GM12801 (cell line): ENCODE results near the gene ZNF264.

ENCODE experiments used
- CTCF ChIP-seq: IDR thresholded peaks from one replicate; pipeline ENCODE4 v1.5.1; 2011; ENCODE audit warnings: control low read depth; ENCODE audit not compliant: insufficient read length; ENCODE audit errors: extremely low read depth

The ZNF264 gene

GRCh38 chr19:57190301-57190700, 999 bp upstream of the ZNF264 start:
- no peak for TF ChIP-seq CTCF

GRCh38 chr19:57192077-57192420, 749 bp downstream of the ZNF264 start:
- TF ChIP-seq CTCF = no peak

- no peak for TF ChIP-seq CTCF
Observed at GRCh38 chr19:57192993-57193392, 1.7 kb downstream of the ZNF264 start.

GRCh38 chr19:57202160-57202559, 10.9 kb downstream of the ZNF264 start:
- no peak for TF ChIP-seq CTCF

GRCh38 chr19:57210381-57210780, 19.1 kb downstream of the ZNF264 start:
- no peak for TF ChIP-seq CTCF

GRCh38 chr19:57212109-57212508, 20.8 kb downstream of the ZNF264 start:
- TF ChIP-seq CTCF = no peak

- TF ChIP-seq CTCF = no peak
Observed at GRCh38 chr19:57227502-57227901, 36.2 kb downstream of the ZNF264 start.

- TF ChIP-seq CTCF = no peak
Observed at GRCh38 chr19:57231686-57232085, 40.4 kb downstream of the ZNF264 start.
